NK-92 treated with Interleukin-12 subunit alpha and Interleukin-12 subunit beta, amount 100 ng/mL, for 24 hours (cell line): ENCODE results near the gene ACTN3.

Experiments used
- DNase-seq: peaks from one replicate; lab custom pipeline; 2025; lab: John Stamatoyannopoulos, UW

ACTN3 gene

GRCh38 chr11:66545701-66546367 lies 869 bp upstream of the ACTN3 start, which contains the start of gene ZDHHC24:
Gene ZDHHC24, minus strand, starts transcription at chr11:66546048. Its CDS starts 45 bp downstream, at chr11:66546003.
- DNase-seq, result peak; percentile 88

GRCh38 chr11:66546966-66547661 lies 411 bp downstream of the ACTN3 start:
- DNase-seq, result no peak

GRCh38 chr11:66547662-66548009 lies 933 bp downstream of the ACTN3 start:
- no peak for DNase-seq

GRCh38 chr11:66548041-66548440 lies 1.3 kb downstream of the ACTN3 start:
- no peak for DNase-seq

GRCh38 chr11:66548774-66549630 lies 2.3 kb downstream of the ACTN3 start:
- DNase-seq, result no peak

GRCh38 chr11:66549696-66550095 lies 3.0 kb downstream of the ACTN3 start:
- DNase-seq, result no peak

- no peak for DNase-seq
Observed at GRCh38 chr11:66550887-66551286, 4.2 kb downstream of the ACTN3 start.

GRCh38 chr11:66554602-66555001 lies 7.9 kb downstream of the ACTN3 start:
- DNase-seq, result no peak

GRCh38 chr11:66555416-66555815 lies 8.7 kb downstream of the ACTN3 start:
- DNase-seq, result no peak

GRCh38 chr11:66556086-66556485 lies 9.4 kb downstream of the ACTN3 start:
- DNase-seq, result no peak

- DNase-seq, result no peak
Observed at GRCh38 chr11:66557733-66558326, 11.1 kb downstream of the ACTN3 start.

GRCh38 chr11:66559142-66559865 lies 12.6 kb downstream of the ACTN3 start:
- DNase-seq, result no peak

- no peak for DNase-seq
Observed at GRCh38 chr11:66559866-66560676, 13.4 kb downstream of the ACTN3 start.

GRCh38 chr11:66561178-66561974 lies 14.7 kb downstream of the ACTN3 start:
- DNase-seq, result no peak

- DNase-seq, result no peak
Observed at GRCh38 chr11:66561975-66562248, 15.2 kb downstream of the ACTN3 start.

- DNase-seq, result no peak
Observed at GRCh38 chr11:66562275-66562674, 15.6 kb downstream of the ACTN3 start.

GRCh38 chr11:66562907-66563583 lies 16.3 kb downstream of the ACTN3 start:
- no peak for DNase-seq

- DNase-seq, result no peak
Observed at GRCh38 chr11:66563832-66564231, 17.1 kb downstream of the ACTN3 start.

GRCh38 chr11:66564538-66564937 lies 17.8 kb downstream of the ACTN3 start:
- DNase-seq, result no peak

GRCh38 chr11:66564984-66565383 lies 18.3 kb downstream of the ACTN3 start:
- DNase-seq, result no peak
